Measurements from ENCODE around the gene SLC25A47.
"Not testable (repeated sequence)": the region's sequence is repeated elsewhere in the genome, so short reads cannot be mapped to it uniquely, and the experiment has no call there.

The SLC25A47 gene

DNA sequence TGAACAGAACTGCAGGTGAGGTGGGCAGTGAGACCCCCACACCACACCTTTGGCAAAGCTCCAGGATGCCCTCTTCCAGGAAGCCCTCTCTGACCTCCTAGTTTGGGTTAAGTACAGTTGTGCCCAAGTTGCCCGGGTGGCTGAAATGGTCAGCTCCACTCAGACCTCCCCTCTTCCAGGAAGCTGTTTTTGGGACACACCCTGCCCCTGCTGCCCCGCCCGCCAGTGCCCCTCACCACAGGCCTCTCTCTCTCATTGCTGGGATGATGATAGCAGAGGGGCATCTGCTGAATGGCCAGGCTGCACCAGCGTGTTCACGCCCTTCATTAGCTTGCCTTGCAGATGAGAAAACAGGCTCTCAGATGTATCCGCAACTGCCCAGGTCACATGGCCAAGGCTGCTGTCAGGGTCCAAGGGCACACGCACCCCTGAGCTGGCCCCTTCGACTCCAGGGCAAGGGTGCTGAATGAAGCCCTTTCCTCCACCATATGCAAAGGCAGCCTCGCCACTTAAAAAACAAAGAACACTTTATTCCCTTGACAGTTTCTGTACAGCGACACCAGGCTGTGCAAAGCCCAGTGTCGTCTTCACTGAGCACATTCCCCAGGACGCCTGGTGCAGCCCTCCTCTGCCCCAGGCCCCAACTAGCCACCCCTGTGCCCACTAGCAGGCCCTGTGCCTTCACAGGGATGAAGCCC, 32.4 kb upstream of the SLC25A47 start:
- no peak for DNase-seq (ENCODE audit: low read depth in 2 of 2)

DNA sequence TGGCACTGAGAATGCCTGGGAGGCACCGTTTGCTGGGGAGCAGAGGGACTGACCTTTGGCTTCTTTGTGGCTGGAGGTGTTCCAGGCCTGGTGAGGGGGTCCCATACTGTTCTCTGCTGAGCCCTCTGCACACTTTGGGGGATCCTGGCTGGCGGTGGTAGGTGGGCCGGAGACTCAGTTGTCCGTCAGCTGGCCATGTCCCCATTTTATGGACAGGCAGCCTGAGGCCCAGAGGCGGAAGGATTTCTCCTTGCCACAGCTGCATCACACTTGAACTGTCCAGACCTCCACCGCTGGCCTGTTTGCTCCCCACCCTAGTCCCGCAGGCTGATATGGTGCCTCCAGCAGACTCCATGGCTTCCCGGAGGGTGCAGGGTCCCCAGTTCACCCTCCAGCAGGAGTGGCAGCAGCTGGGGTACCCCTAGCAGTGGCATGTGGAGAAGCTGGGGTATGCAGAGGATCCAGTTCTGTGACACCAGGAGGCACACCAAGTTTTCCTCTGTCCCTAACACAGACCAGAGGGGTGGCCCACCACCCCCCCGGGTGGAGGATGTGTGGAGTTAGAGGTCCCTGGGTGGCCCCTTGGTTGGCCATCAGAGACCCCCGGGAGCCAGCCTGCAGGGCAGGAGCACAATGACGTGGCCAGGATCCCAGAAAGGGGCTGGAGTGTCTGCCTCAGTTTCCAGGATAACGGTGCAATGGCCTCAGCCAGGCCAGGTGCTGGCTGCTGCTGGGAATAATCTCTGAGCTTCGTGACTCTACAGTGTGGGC, 31.6 kb upstream of the SLC25A47 start:
- no peak for DNase-seq (ENCODE audit: low read depth in 2 of 2)

DNA sequence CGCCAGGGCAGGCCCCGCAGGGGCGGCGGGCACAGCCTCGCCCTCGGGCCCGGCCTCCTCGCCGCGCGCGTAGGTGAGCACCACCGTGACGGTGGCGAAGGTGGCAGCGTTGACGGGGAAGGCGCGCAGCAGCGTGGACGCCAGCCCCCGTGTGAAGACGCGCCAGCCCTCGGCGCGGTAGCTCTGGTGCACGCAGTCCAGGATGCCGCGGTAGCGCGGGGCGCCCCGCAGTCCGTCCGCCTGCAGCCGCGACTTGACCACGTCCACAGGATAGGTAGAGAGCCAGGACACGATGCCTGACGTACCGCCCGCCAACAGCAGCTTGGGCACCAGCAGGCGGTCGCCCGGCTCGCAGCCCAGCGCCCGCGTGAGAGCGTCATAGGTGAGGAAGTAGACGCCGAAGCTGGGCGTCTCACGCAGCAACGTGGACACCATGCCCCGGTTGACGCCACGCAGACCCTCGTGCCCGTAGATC, 30.8 kb upstream of the SLC25A47 start:
- no peak for DNase-seq (ENCODE audit: low read depth in 2 of 2)

DNA sequence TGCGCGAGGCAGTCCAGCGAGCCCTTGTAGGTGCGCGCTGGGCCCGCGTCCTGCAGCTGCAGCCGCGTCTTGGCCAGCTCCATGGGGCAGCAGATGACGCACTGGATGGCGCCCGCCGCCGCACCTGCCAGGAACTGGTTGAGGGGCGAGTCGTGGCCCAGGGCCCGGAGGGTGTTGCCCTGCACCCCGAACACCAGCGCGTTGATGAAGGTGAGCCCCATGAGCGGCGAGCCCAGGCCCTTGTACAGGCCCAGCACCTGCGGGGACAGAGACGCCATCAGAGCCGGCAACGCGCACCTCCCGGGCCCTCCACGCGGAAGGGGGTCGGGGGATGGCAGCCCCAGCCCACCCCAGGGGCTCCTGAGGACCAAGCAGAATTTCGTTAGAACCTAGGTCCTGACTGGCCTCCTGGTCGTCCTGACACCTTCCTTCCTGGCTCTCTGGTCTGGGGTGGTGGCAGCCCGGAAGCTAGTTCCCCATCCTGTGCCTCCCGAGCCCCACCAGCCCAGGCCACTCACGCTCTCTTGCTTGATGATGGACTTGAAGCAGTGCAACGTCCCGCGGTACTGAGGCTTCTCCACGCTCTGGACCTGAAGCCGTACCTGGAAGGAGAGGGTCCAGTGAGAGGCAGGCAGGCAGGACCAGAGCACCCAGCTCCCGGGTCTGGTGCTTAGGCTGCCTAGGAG, 30.2 kb upstream of the SLC25A47 start:
- DNase-seq (ENCODE audit: low read depth in 2 of 2): no peak

DNA sequence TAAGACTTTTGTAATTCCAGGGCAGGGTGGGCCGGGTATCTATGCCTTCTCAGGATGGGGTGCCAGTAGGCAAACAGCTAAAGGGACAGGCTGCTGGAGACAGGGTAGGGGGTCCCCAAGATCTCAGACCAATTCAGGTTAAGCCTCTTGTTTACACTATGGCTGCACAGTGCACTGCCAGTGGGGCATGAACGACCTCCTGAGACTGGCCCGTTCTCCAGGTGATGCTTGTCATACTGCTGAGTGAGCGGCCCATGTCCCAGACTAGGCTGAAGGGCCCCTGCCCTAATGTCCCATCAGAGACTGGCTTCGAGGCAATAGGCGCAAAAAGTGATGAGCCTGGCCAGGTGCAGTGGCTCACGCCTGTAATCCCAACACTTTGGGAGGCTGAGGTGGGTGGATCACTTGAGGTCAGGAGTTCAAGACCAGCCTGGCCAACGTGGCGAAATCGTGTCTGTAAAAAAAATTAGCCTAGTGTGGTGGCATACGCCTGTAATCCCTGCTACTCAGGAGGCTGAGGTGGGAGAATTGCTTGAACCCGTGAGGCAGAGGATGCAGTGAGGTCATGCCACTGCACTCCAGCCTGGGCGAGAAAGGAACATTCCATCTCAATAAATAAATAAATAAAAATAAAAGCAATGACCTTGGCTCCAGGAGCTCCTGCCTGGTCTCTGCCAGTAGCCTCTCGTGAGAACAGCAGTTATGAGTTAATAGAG, 29.5 kb upstream of the SLC25A47 start:
- DNase-seq (ENCODE audit: low read depth in 2 of 2): no peak

DNA sequence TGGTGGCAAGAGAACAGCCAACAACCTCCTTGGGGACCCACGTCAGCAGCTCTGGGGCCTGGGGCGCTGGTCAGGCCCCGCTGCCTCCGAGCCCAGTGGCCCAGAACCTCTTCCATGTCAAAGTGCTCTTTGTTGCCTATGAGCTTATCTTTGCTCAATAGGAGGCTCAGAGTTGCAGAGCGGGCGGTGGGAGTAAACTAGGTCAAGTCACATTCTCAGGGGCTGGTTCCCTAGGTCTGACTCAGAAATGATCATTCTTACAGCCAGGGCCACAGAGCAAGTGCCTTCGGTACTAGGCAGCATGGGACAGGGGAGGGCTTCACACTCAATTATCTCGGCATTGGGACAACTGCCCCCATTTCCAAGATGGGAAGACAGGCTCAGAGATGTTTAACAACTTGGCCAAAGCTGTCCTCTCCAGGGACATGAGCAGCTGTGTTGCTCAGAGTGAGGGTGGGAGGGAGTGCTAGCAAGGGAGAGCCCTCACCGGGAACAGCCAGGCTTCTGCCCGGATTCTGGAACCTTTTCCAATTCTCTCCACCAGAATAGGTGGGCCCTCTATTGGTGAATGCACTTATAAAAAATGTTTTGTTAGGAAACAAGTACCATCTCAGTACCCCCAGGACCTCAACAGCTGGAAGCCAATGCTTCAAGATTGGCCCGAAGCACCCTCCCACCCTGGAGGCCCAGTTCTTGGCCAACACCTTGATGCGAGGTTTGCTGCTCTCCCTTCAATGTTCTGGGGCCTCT, 28.8 kb upstream of the SLC25A47 start:
- no peak for DNase-seq (ENCODE audit: low read depth in 2 of 2)

DNA sequence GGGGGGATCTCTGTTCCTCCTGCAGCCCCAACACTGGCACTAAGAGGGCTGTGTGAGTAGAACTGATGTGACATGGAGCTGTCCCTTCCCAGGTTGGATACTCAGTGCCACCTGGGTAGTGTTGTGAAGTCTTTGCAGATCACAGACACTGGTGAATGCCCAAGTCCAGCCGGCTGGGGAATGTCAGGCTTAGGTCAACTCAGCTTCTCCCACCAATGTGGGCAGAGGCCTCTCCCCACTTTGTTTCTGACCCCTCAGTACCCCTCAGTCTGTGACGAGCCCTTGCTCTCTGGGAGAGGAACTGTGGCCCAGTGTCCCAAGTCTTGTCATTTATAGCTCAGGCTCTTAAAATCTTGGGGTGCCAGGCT, 28.2 kb upstream of the SLC25A47 start:
- DNase-seq (ENCODE audit: low read depth in 2 of 2): no peak

DNA sequence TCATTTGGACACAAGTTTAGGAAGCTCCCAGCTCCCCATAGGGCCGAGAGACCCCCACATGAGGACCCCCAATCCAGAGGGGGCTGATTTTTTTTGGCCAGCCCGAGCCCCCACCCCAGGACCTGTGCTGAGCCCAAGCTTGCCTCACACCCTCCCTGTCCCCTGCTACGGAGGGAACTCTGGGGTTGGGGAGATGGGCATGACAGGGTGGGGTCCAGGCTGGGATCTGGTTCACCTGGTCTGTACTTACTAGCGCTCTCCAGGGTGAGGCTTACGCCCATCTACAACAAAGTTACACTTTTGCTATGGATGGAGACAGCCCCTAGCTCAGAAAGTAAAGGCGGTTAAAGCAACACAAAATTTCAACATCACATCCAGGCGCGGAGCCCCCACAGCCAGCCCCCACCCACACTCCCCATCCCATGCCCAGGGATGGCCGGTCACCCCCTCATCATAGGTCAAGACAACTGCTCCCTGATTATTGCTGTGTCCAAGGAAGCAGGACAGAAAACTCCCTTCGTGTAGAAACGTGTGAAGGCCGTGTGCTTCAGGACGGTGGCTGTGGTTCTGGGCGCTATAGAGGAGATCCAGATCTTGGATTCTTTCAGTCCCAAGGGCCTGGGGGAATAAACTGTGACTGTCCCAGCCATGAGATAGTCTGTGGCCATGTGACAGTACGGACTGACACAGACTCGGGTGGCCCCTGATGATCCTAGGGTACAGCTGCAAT, 27.6 kb upstream of the SLC25A47 start:
- DNase-seq (ENCODE audit: low read depth in 2 of 2): no peak

DNA sequence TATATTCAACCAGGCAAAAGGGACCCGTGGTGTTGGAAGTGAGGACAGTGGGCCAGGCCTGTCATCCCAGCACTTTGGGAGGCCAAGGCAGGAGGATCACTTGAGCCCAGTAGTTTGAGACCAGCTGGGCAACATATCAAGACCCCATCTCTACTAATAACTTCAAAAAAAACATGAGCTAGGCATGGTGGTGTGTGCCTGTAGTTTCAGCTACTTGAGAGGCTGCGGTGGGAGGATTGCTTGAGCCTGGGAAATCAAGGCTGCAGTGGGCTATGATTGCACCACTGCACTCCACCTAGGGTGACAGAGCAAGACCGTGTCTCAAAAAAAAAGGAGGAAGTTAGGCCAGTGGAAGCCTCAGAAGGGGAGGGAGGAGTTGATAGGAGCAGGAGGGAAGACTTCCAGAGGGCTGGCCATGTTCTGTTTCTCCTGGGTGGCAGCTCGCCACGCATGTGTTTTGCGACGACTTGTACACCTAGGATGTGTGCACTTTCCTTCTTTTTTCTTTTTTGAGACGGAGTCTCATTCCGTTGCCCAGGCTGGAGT, 27.0 kb upstream of the SLC25A47 start:
- no peak for DNase-seq (ENCODE audit: low read depth in 2 of 2)

DNA sequence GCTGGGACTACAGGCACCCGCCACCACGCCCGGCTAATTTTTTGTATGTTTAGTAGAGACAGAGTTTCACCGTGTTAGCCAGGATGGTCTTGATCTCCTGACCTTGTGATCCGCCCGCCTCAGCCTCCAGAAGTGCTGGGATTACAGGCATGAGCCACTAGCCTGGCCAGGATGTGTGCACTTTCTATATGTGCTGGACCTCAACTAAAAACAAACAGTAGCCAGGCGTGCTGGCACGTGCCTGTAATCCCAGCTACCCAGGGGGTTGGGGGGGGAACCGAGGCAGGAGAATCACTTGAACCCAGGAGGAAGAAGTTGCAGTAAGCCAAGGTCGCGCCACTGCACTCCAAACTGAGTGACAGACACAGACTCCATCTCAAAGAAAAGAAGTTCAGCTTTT, 26.4 kb upstream of the SLC25A47 start:
- DNase-seq (ENCODE audit: low read depth in 2 of 2): not testable (repeated sequence)

DNA sequence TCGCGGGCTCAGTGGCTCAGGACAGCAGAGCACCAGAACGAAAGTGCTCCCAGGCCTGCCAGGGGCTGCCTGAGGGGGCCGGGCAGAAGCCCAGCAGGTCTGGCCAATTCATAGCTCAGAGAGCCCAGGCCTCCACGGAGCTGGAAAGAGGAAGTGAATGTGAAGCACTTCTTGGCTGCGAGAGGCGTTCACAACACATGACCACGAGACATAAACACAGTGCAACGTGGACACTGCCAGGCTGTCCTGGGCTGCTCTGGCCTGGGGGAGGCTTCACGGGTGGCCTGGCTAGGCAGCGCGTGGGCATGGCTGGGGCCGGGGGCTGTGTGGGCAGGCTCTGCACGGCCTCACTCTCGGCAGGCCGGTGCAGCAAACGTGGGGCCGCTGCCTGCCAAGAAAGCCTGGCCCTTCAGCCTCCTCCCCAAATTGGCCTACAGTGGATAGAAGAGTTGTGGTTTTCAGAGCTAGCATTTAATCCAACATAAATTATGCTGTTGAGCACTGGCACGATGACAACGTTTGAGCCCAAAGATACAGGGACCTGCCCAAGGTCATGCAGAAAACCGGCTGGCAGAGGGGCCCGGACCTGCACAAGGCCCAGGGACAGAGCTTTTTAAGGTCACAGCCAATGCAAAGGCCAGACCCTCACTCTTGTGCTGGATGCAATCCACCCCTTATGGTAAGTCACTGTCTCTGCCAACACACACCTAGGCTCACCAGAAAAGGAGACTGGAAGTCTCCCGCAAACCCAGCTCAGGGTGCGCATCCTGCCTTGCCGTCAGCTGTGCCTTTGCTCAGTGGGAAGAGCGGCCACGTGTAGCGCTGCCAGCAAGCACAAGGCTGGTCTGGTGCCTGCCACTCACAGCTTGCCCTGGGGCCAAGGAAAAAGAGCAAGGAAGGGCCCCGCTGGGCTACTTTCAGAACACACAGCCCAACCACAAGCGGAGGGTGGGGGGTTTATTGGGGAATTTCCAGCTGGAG, 25.5 kb upstream of the SLC25A47 start:
- no peak for DNase-seq (ENCODE audit: low read depth in 2 of 2)

DNA sequence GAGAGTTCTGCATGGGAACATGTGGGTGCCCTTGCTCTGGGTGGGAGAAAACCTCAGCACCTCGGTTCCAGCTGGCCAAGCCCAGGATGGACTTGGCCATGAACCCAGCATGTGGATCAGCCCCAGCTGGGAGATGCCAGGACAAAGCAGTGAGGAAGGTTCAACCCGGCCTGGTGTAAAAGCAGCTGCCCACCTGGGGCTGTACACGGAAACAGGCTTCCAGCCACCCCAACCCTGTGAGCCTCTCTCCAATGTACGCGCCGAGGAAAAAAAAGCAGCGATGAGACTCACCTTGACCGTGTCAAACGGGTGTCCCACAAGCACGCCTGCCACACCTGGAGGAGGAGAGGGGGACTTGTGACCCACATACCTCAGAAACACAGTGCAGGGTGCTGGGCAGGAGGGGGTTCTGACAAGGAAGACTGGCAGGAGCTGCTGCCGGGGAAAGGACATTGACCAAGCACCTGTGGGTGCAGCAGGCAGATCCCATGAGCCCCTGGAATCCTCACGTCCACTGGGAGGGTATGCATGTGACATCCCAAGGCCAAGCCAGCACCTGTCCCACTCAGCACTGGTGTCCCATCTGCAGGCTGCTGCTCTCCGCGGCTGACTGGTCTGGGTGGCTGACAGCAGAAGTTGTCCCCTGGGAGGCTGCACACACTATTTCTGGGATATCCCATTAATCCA, 24.4 kb upstream of the SLC25A47 start:
- no peak for DNase-seq (ENCODE audit: low read depth in 2 of 2)

DNA sequence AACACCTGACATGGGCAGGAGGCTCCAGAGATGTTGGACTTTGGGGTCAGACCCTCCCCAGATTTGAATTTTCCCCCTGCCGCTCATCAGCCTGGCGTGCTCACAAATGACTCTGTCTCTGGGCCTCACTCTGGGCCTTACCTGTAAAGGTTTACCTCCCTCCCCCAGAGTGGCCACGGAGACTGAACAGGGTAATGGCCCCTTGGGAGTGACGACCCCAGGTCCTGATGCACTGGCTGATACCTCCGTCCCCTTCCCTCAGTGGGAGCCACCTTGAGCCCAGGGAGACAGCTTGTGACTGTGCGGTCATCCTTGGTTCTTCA, 23.9 kb upstream of the SLC25A47 start:
- no peak for DNase-seq (ENCODE audit: low read depth in 2 of 2)

DNA sequence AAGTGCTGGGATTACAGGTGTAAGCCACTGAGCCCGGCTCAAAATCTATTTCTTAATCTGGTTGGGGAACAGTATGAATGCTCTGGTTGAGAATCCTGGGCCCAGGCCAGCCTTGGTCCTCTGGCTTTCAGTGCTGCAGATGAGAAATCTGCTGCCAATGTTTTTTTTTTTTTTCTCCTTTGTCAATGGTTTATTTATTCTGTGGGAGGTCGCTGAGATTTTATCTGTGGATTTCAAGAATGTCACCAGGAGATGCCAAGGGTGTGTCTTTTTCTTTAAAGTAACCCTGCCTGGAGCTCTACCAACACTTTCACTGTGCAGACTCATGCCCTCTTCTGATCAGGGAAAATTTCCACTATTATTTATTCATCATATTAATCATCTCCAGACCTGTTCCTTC, 20.5 kb upstream of the SLC25A47 start:
- DNase-seq (ENCODE audit: low read depth in 2 of 2): no peak

DNA sequence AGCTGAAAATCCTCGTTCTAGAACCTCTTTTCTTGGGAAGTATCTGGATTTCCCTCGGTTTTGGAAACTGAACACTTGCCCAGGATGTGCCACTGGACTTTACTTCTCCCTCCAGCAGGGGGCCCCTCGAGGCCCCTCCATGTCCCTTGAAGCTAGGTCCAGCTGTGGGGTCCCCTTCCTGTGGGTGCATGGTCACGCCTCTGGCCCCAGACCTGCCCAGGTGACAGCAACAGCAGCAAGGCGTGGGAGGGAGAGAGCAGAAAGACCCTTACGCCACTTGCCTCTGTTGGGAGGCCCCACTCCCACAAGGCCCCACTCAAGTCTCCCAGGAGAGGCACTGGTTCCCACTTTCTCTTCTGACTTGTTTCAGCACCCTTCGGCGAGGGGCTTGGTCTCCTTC, 20.0 kb upstream of the SLC25A47 start:
- DNase-seq (ENCODE audit: low read depth in 2 of 2): no peak

DNA sequence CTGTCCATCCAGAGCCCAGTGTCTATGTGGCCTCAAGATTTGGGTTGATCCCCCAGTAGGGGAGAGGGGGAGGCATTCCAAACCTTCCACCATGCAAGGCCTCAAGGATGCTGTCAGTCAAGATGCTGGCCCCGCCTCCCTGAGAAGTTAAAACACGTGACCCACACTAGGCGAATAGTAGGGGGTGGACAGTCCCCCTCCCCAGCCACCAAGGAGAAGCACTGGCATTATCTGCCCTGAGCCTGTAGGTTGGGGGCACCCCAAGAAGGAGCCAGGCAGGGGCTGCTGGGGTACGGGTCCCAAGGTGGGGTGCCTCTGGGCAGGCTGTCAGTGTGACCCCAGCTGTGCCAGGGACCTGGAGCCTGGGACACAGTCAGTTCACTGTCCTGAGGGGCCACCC, 19.2 kb upstream of the SLC25A47 start:
- DNase-seq (ENCODE audit: low read depth in 2 of 2): no peak

DNA sequence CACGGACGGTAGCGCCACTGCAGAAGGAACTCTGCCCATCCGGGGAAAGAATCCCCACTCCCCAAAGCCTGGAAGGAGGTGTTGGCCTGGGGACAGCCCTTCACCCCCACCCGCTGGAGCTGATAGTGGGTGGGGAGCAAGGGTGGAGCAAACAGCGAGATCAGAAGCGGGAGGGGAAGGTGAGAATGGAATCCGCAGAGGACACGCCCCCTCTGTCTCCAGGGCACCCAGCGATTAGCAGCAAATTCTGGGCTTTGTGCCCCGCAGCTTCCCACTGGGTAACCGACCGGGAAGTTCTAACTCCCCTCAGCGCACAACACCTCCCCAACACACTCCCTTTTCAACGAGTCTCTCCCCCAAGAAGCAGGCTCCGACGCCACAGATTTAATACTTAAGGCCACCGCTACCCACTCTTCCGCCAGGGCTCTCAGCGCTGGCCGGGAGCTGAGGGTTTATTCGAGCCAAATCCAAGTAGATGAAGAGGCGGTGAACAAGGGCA, 18.3 kb upstream of the SLC25A47 start:
- no peak for DNase-seq (ENCODE audit: low read depth in 2 of 2)

DNA sequence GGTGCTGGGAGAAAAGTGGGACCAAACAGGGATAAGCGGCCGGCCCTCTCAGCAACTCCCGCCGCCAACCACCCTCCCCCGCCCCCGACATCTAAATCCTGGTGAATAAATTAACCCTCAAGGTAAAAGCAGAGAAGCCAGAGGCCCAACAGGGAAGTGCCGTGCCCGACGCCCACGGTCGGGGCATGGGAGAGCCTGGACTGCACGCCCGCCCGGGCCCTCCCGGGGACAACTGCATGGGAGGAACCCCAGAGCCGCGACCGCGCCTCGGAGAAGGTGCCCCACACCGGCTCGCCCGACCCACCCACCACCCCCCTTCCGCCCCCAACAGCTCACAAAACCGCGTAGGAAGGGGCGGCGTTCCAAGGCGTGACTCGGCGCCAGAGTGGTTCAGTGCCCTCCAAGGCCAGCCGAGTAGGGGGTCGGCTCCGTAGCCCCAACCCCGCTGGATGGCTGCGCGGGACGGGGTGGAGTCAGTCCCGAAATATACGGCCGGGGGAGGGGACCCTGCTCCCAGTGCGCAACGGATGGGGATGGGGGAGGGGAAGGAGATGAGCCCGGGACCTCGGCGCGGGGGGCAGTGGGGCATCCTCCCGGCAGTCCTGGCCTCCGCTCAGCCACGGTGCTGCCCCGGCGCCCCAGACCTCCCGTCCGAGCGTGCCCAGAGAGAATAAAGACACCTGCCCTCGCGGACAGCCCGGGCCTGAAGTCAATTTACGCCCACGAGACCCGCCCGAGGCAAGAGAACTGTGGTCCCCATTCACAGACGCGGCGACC, 17.6 kb upstream of the SLC25A47 start:
- peak; percentile 34 to 46 for DNase-seq (ENCODE audit: low read depth in 2 of 2)

Measured in stimulated activated CD8-positive, alpha-beta memory T cell treated with anti-CD3 and anti-CD28 coated beads, Interleukin-2, amount 100 ng/mL, for 1 hour (primary cell).